ENCODE results near the gene ZMYM2. TPM values are rescaled to one million over a fixed set of nuclear protein-coding genes. Genes with fewer than 3 reads are reported as not detected.
A peak's percentile ranks its signal among the peaks of the same experiment; 100 is the strongest.

Gene ZMYM2
- total RNA-seq, 1 donor from 2014 or later = 109 TPM

GRCh38 chr13:20125783-20126165 is 167.2 kb downstream of the ZMYM2 start:
- no peak overlapping the region for H2AFZ ChIP-seq (ENCODE audit: low read depth, low read length)
- no peak overlapping the region for H3K4me3 Mint-ChIP-seq (ENCODE audit: unreplicated experiment)

GRCh38 chr13:20126541-20127261 is 168.2 kb downstream of the ZMYM2 start:
- no peaks in the 10 kb centered on the region for H3K9me3 ChIP-seq (ENCODE audit: insufficient read depth, low read depth, low read length)
- H3K36me3 ChIP-seq (ENCODE audit: insufficient read depth, low read length) = no peaks in the 10 kb centered on the region
- Mint-ChIP-seq H3K4me1 (ENCODE audit: low read depth, unreplicated experiment) (peaks cover 4% of the 10 kb centered on the region), H3K27me3 (ENCODE audit: low read depth, unreplicated experiment) (peaks cover 17% of the 10 kb centered on the region), H3K4me3 (ENCODE audit: unreplicated experiment) (no peak overlapping the region), H3K36me3 (ENCODE audit: low read depth, unreplicated experiment) (no peaks in the 10 kb centered on the region), H3K9me3 (ENCODE audit: unreplicated experiment) (no peaks in the 10 kb centered on the region), H3K27ac (ENCODE audit: unreplicated experiment) (no peak overlapping the region)
- no peak overlapping the region for H3K27ac ChIP-seq (ENCODE audit: low read depth, low read length)
- no peak overlapping the region for H3K4me2 ChIP-seq (ENCODE audit: low read length)
- no peak overlapping the region for H3K9ac ChIP-seq (ENCODE audit: low read length)
- TF ChIP-seq EZH2 (IDR thresholded peaks at IDR 0.05; ENCODE audit: insufficient read depth, low read length) = no peak
- TF ChIP-seq CTCF (IDR thresholded peaks at IDR 0.05; ENCODE audit: insufficient read depth, low read depth, low read length) = no peak
- H3K27me3 ChIP-seq (ENCODE audit: insufficient read depth, low read length) = peaks cover 11% of the 10 kb centered on the region
- H2AFZ ChIP-seq (ENCODE audit: low read depth, low read length) = no peak overlapping the region
- DNase-seq (ENCODE audit: low read depth) (no peak), FAIRE-seq (no peak)
- H3K4me3 ChIP-seq (ENCODE audit: insufficient read depth, low read depth, low read length) = no peak overlapping the region
- H4K20me1 ChIP-seq (ENCODE audit: insufficient read depth, low read length) = no peaks in the 10 kb centered on the region
- H3K79me2 ChIP-seq (ENCODE audit: insufficient read depth, low read length) = no peaks in the 10 kb centered on the region
- H3K4me1 ChIP-seq (ENCODE audit: insufficient read depth, low read length) = peaks cover 24% of the 10 kb centered on the region

More at GRCh38 chr13:20125783-20126165, 167.2 kb downstream of the ZMYM2 start:
- H3K79me2 ChIP-seq (ENCODE audit: insufficient read depth, low read length) = no peaks in the 10 kb centered on the region
- no peaks in the 10 kb centered on the region for H4K20me1 ChIP-seq (ENCODE audit: insufficient read depth, low read length)
- DNase-seq (ENCODE audit: low read depth) (no peak), FAIRE-seq (no peak)
- no peak overlapping the region for H3K9ac ChIP-seq (ENCODE audit: low read length)
- Mint-ChIP-seq H3K9me3 (ENCODE audit: unreplicated experiment) (peaks cover 1% of the 10 kb centered on the region), H3K4me1 (ENCODE audit: low read depth, unreplicated experiment) (peaks cover 6% of the 10 kb centered on the region), H3K27me3 (ENCODE audit: low read depth, unreplicated experiment) (peaks cover 21% of the 10 kb centered on the region), H3K36me3 (ENCODE audit: low read depth, unreplicated experiment) (no peaks in the 10 kb centered on the region), H3K27ac (ENCODE audit: unreplicated experiment) (no peak overlapping the region)
- no peaks in the 10 kb centered on the region for H3K36me3 ChIP-seq (ENCODE audit: insufficient read depth, low read length)
- no peak overlapping the region for H3K4me3 ChIP-seq (ENCODE audit: insufficient read depth, low read depth, low read length)
- H3K9me3 ChIP-seq (ENCODE audit: insufficient read depth, low read depth, low read length) = no peaks in the 10 kb centered on the region
- no peak overlapping the region for H3K27ac ChIP-seq (ENCODE audit: low read depth, low read length)
- peaks cover 24% of the 10 kb centered on the region for H3K4me1 ChIP-seq (ENCODE audit: insufficient read depth, low read length)
- H3K4me2 ChIP-seq (ENCODE audit: low read length) = no peak overlapping the region
- H3K27me3 ChIP-seq (ENCODE audit: insufficient read depth, low read length) = peaks cover 11% of the 10 kb centered on the region
- TF ChIP-seq CTCF (IDR thresholded peaks at IDR 0.05; ENCODE audit: insufficient read depth, low read depth, low read length) = no peak
- no peak for TF ChIP-seq EZH2 (IDR thresholded peaks at IDR 0.05; ENCODE audit: insufficient read depth, low read length)

- no peak for FAIRE-seq
- Histone ChIP-seq H3K27ac (ENCODE audit: low read depth, low read length) (no peak overlapping the region), H3K9ac (ENCODE audit: low read length) (peak overlapping the region; percentile 84), H2AFZ (ENCODE audit: low read depth, low read length) (peak overlapping the region; percentile 100), H3K36me3 (ENCODE audit: insufficient read depth, low read length) (no peaks in the 10 kb centered on the region), H3K27me3 (ENCODE audit: insufficient read depth, low read length) (peaks cover 11% of the 10 kb centered on the region), H3K4me3 (ENCODE audit: insufficient read depth, low read depth, low read length) (peak overlapping the region; percentile 64), H3K4me2 (ENCODE audit: low read length) (peak overlapping the region; percentile 99), H3K4me1 (ENCODE audit: insufficient read depth, low read length) (peaks cover 24% of the 10 kb centered on the region), H4K20me1 (ENCODE audit: insufficient read depth, low read length) (no peaks in the 10 kb centered on the region), H3K79me2 (ENCODE audit: insufficient read depth, low read length) (no peaks in the 10 kb centered on the region), H3K9me3 (ENCODE audit: insufficient read depth, low read depth, low read length) (no peaks in the 10 kb centered on the region)
- DNase-seq (ENCODE audit: low read depth) = no peak
- peaks cover 4% of the 10 kb centered on the region for H3K4me1 Mint-ChIP-seq (ENCODE audit: low read depth, unreplicated experiment)
- peaks cover 17% of the 10 kb centered on the region for H3K27me3 Mint-ChIP-seq (ENCODE audit: low read depth, unreplicated experiment)
- no peaks in the 10 kb centered on the region for H3K9me3 Mint-ChIP-seq (ENCODE audit: unreplicated experiment)
- H3K4me3 Mint-ChIP-seq (ENCODE audit: unreplicated experiment) = no peak overlapping the region
- TF ChIP-seq CTCF (IDR thresholded peaks at IDR 0.05; ENCODE audit: insufficient read depth, low read depth, low read length) (no peak), EZH2 (IDR thresholded peaks at IDR 0.05; ENCODE audit: insufficient read depth, low read length) (no peak)
- H3K27ac Mint-ChIP-seq (ENCODE audit: unreplicated experiment) = no peak overlapping the region
- no peaks in the 10 kb centered on the region for H3K36me3 Mint-ChIP-seq (ENCODE audit: low read depth, unreplicated experiment)
Observed at GRCh38 chr13:20127262-20127561, 168.7 kb downstream of the ZMYM2 start.

All from astrocyte (in vitro differentiated cells and primary cell).